H1 (cell line): ENCODE data around the gene SLC13A3. TPM values are rescaled to one million over a fixed set of nuclear protein-coding genes. Genes with fewer than 3 reads are reported as not detected.

Source experiments
- CTCF ChIP-seq, 3 experiments: IDR thresholded peaks; 1 replicate in 2 of 3; 2 replicates in 1 of 3; pipeline versions ENCODE4 v1.5.1 to v1.6.1; 2011; ENCODE audit warnings: low read length in 3 of 3, mild to moderate bottlenecking in 3 of 3, inconsistent platforms in 2 of 3, low read depth in 1 of 3, moderate library complexity in 1 of 3; ENCODE audit not compliant: insufficient read depth in 1 of 3; ENCODE audit errors: control extremely low read depth in 1 of 3
- GABPA ChIP-seq: IDR thresholded peaks from 2 replicates; pipeline ENCODE4 v1.6.1; 2011; ENCODE audit warnings: mild to moderate bottlenecking, low read length, moderate library complexity, borderline replicate concordance; ENCODE audit not compliant: insufficient read depth
- SP1 ChIP-seq: IDR thresholded peaks from 2 replicates; pipeline ENCODE4 v1.6.1; 2011; ENCODE audit warnings: low read depth, low read length
- SRF ChIP-seq: IDR thresholded peaks from 2 replicates; pipeline ENCODE4 v1.6.1; 2011; ENCODE audit warnings: mild to moderate bottlenecking, low read depth, low read length, moderate library complexity
- polyA plus RNA-seq, 7 experiments: library from polyadenylated mRNA; depleted of rRNA in 3 of 7; stranded (reverse) in 5 of 7; unstranded in 2 of 7; fragments of >200 nt in 5 of 7; fragments of 200-250 nt in 2 of 7; gene quantifications; 1 replicate in 5 of 7; 2 replicates in 1 of 7; 4 replicates in 1 of 7; pipeline versions ENCODE4 v1.2.1 to v1.2.3, GENCODE V29; 2011 to 2013; ENCODE audit warnings: missing spikeins in 2 of 7, mixed read lengths in 2 of 7
- total RNA-seq: library from RNA; stranded (reverse); fragmentation: NEBNext Ultra II Directional; extraction: Animal tissue kit (Norgen Biotek cat#: 25700); gene quantifications from 2 replicates; pipeline ENCODE4 v1.2.1, GENCODE V29; 2021

The SLC13A3 gene
- total and polyA plus RNA-seq, 2 of the 8 experiments (the other 6 are each of a cell fraction or from before 2014, with no cell fraction given): 9.4 to 12.6 TPM

- TF ChIP-seq CTCF (IDR thresholded peaks at IDR 0.05; ENCODE audit: control extremely low read depth in 1 of 3, insufficient read depth in 1 of 3, low read depth in 1 of 3, low read length in 3 of 3) (no peak), SP1 (no peak), GABPA (no peak), SRF (no peak)
Measured at GRCh38 chr20:46571418-46571817, 79.8 kb downstream of the SLC13A3 start (continued).
